Liver (tissue), 9 donors: Measurements from ENCODE around the gene CSF2. TPM values are rescaled to one million over a fixed set of nuclear protein-coding genes. Genes with fewer than 3 reads are reported as not detected.

Experiments used
- DNase-seq: peaks from one replicate; pipeline ENCODE4 v3.0.0-alpha.2; 2017; ENCODE audit warnings: low spot score
- H3K27ac ChIP-seq, 2 donors: one replicate each; pipeline ENCODE4 v1.7.0; 2013; ENCODE audit warnings: inconsistent platforms in 2 of 2, low read length in 2 of 2, control low read depth in 1 of 2, low read depth in 1 of 2, mild to moderate bottlenecking in 1 of 2
- H3K27me3 ChIP-seq, 4 donors: one replicate each; pipeline versions ENCODE4 v1.6.1 to v1.7.0; 2013; ENCODE audit warnings: low read length in 3 of 4, inconsistent platforms in 1 of 4, mild to moderate bottlenecking in 1 of 4, moderate library complexity in 1 of 4; ENCODE audit not compliant: control insufficient read depth in 4 of 4, insufficient read depth in 4 of 4
- H3K36me3 ChIP-seq, 4 donors: one replicate each; pipeline versions ENCODE4 v1.6.1 to v1.7.0; 2013; ENCODE audit warnings: low read length in 3 of 4, mild to moderate bottlenecking in 3 of 4, low read depth in 1 of 4, moderate library complexity in 1 of 4; ENCODE audit not compliant: control insufficient read depth in 4 of 4, insufficient read depth in 3 of 4
- H3K4me1 ChIP-seq, 4 donors: one replicate each; pipeline versions ENCODE4 v1.6.1 to v1.7.0; 2013; ENCODE audit warnings: low read length in 3 of 4, mild to moderate bottlenecking in 3 of 4, moderate library complexity in 1 of 4; ENCODE audit not compliant: control insufficient read depth in 4 of 4, insufficient read depth in 4 of 4
- H3K4me3 ChIP-seq, 3 donors: one replicate each; pipeline versions ENCODE4 v1.6.1 to v1.7.0; 2013; ENCODE audit warnings: low read length in 3 of 3, control low read depth in 1 of 3, low read depth in 1 of 3, mild to moderate bottlenecking in 1 of 3
- H3K9ac ChIP-seq, 2 donors: one replicate each; pipeline ENCODE4 v1.7.0; 2013; ENCODE audit warnings: low read length in 2 of 2, mild to moderate bottlenecking in 2 of 2, moderate library complexity in 2 of 2, control low read depth in 1 of 2, low read depth in 1 of 2
- H3K9me3 ChIP-seq, 4 donors: one replicate each; pipeline versions ENCODE4 v1.6.1 to v1.7.0; 2013; ENCODE audit warnings: low read length in 3 of 4; ENCODE audit not compliant: control insufficient read depth in 4 of 4
- CTCF ChIP-seq: fragments of 150-350 bp; IDR thresholded peaks from 2 replicates; pipeline ENCODE4 v1.5.1; 2017; ENCODE audit warnings: improper control_type of control experiment, low read depth, low read length; ENCODE audit not compliant: missing input control
- EGR1 ChIP-seq, 2 donors: IDR thresholded peaks; 2 replicates each; pipeline ENCODE4 v1.6.1; 2016 to 2018; ENCODE audit warnings: antibody characterized with exemption in 2 of 2, low read depth in 2 of 2
- FOXA1 ChIP-seq: IDR thresholded peaks from 2 replicates; pipeline ENCODE4 v1.6.1; 2016; ENCODE audit warnings: antibody characterized with exemption
- FOXA2 ChIP-seq: IDR thresholded peaks from 2 replicates; pipeline ENCODE4 v1.6.1; 2016; ENCODE audit warnings: antibody characterized with exemption
- HNF4A ChIP-seq, 2 donors: conservative IDR thresholded peaks; 2 replicates each; pipeline ENCODE4 v1.6.1; 2016; ENCODE audit warnings: antibody characterized with exemption in 2 of 2, mild to moderate bottlenecking in 2 of 2
- HNF4G ChIP-seq: IDR thresholded peaks from 2 replicates; pipeline ENCODE4 v1.6.1; 2016; ENCODE audit warnings: antibody characterized with exemption
- JUND ChIP-seq, 2 donors: IDR thresholded peaks; 2 replicates each; pipeline ENCODE4 v1.6.1; 2016; ENCODE audit warnings: antibody characterized with exemption in 2 of 2
- NR2F2 ChIP-seq: IDR thresholded peaks from 2 replicates; pipeline ENCODE4 v1.6.1; 2016; ENCODE audit warnings: antibody characterized with exemption
- RAD21 ChIP-seq, 2 donors: IDR thresholded peaks; 2 replicates each; pipeline ENCODE4 v1.6.1; 2016; ENCODE audit warnings: antibody characterized with exemption in 2 of 2, mild to moderate bottlenecking in 2 of 2
- RXRA ChIP-seq, 2 donors: IDR thresholded peaks; 2 replicates each; pipeline ENCODE4 v1.6.1; 2017 to 2018; ENCODE audit warnings: antibody characterized with exemption in 2 of 2, mild to moderate bottlenecking in 1 of 2
- SP1 ChIP-seq: IDR thresholded peaks from 2 replicates; pipeline ENCODE4 v1.6.1; 2018; ENCODE audit warnings: antibody characterized with exemption, mild to moderate bottlenecking
- YY1 ChIP-seq: IDR thresholded peaks from 2 replicates; pipeline ENCODE4 v1.6.1; 2016; ENCODE audit warnings: antibody characterized with exemption, mild to moderate bottlenecking
- WGBS: extraction: QIAGEN DNeasy Blood & Tissue Kit; methylation state at CpG from one replicate; pipeline ENCODE4 v1.1.7; 2013; 5-methylcytosine and 5-hydroxymethylcytosine counted together
- polyA plus RNA-seq, 2 donors: library from polyadenylated mRNA; stranded (reverse) in 1 of 2; unstranded in 1 of 2; fragments of 200-250 nt in 1 of 2; fragments of >200 nt in 1 of 2; fragmentation: Nextera tagmentation in 1 of 2; extraction: Ambion mirVana in 1 of 2; gene quantifications; one replicate each; pipeline versions ENCODE4 v1.2.1 to v1.2.3, GENCODE V29; 2013 to 2015
- total RNA-seq, 2 donors: library from RNA; depleted of rRNA; stranded (reverse); fragments of >200 nt; gene quantifications; one replicate each; pipeline ENCODE4 v1.2.3, GENCODE V29; 2014
- TF ChIP-seq, protein P1 (sequence below): IDR thresholded peaks from 2 replicates; pipeline ENCODE4 v1.6.1; 2016; ENCODE audit warnings: antibody characterized with exemption, mild to moderate bottlenecking
- TF ChIP-seq, protein P2 (sequence below): IDR thresholded peaks from 2 replicates; pipeline ENCODE4 v1.6.1; 2016; ENCODE audit warnings: antibody characterized with exemption
- TF ChIP-seq, protein P3 (sequence below): IDR thresholded peaks from 2 replicates; pipeline ENCODE4 v1.6.1; 2016; ENCODE audit warnings: antibody characterized with exemption
- donor health status: healthy.
- donor health status: healthy.
- donor health status: healthy.
- donor health status: healthy.
- donor health status: healthy.

The CSF2 gene
- total and polyA plus RNA-seq, 4 donors = not detected

DNA sequence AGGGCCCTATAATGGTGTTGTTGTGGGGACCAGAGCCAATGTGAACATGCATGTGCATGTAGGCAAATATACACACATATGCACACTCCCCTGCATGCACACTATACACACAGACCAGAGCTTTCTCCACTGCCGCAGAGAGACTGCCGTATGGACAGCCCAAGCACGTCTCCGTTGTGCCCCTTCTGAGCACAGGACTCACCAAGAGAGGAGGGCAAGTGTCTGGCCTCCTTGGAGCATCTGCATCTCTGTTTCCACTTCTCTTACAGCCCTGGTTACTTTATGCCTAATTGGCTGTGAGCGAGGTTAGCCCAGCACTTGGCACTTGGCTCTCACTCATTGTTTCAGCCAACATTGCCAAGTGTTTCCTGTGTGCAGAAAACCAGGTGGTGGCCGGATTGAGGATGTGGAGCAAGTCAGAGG is 30.4 kb downstream of the CSF2 start:
- 79% methylated on average over 6 of the region's 6 CpGs for WGBS
- Histone ChIP-seq H3K9me3 (no peaks in the 10 kb centered on the region), H3K27ac (no peak overlapping the region), H3K4me3 (no peak overlapping the region), H3K36me3 (no peaks in the 10 kb centered on the region), H3K4me1 (peaks cover 0 to 6% (median 0%) of the 10 kb centered on the region in 4 donors), H3K9ac (no peak overlapping the region), H3K27me3 (no peaks in the 10 kb centered on the region)
- TF ChIP-seq HNF4A (conservative IDR thresholded peaks at IDR 0.05) (no peak), FOXA1 (no peak), EGR1 (IDR thresholded peaks at IDR 0.05; ENCODE audit: low read depth in 2 of 2) (no peak), NR2F2 (no peak), CTCF (no peak)
- no peak for DNase-seq

DNA sequence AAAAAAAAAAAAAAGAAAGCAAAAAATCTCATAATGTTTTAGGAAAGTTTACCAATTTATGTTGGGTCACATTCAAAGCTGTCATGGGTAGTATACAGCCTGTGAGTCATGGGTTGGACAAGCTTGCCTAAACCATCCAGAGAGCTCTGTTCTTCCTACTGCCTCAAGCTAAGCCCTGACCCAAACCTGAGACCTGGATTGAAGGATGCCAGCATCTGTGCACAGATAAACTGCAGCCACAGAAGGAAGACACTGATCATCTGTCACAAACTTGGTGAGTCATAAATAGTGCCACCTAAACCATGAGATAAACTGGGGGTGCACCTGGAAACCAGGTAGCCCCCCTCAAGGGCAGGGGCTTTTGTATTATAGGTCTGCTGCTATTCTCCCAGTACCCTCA is 31.0 kb downstream of the CSF2 start:
- Histone ChIP-seq H3K4me1 (peaks cover 0 to 6% (median 0%) of the 10 kb centered on the region in 4 donors), H3K4me3 (no peak overlapping the region), H3K9me3 (no peaks in the 10 kb centered on the region), H3K36me3 (no peaks in the 10 kb centered on the region), H3K27ac (no peak overlapping the region), H3K27me3 (no peaks in the 10 kb centered on the region), H3K9ac (no peak overlapping the region)
- no peak for DNase-seq
- TF ChIP-seq NR2F2 = no peak
- TF ChIP-seq RXRA (IDR thresholded peaks at IDR 0.05) = no peak
- TF ChIP-seq, protein P1, sequence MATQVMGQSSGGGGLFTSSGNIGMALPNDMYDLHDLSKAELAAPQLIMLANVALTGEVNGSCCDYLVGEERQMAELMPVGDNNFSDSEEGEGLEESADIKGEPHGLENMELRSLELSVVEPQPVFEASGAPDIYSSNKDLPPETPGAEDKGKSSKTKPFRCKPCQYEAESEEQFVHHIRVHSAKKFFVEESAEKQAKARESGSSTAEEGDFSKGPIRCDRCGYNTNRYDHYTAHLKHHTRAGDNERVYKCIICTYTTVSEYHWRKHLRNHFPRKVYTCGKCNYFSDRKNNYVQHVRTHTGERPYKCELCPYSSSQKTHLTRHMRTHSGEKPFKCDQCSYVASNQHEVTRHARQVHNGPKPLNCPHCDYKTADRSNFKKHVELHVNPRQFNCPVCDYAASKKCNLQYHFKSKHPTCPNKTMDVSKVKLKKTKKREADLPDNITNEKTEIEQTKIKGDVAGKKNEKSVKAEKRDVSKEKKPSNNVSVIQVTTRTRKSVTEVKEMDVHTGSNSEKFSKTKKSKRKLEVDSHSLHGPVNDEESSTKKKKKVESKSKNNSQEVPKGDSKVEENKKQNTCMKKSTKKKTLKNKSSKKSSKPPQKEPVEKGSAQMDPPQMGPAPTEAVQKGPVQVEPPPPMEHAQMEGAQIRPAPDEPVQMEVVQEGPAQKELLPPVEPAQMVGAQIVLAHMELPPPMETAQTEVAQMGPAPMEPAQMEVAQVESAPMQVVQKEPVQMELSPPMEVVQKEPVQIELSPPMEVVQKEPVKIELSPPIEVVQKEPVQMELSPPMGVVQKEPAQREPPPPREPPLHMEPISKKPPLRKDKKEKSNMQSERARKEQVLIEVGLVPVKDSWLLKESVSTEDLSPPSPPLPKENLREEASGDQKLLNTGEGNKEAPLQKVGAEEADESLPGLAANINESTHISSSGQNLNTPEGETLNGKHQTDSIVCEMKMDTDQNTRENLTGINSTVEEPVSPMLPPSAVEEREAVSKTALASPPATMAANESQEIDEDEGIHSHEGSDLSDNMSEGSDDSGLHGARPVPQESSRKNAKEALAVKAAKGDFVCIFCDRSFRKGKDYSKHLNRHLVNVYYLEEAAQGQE = no peak
- TF ChIP-seq RAD21 (IDR thresholded peaks at IDR 0.05) = no peak
- TF ChIP-seq, protein P2, sequence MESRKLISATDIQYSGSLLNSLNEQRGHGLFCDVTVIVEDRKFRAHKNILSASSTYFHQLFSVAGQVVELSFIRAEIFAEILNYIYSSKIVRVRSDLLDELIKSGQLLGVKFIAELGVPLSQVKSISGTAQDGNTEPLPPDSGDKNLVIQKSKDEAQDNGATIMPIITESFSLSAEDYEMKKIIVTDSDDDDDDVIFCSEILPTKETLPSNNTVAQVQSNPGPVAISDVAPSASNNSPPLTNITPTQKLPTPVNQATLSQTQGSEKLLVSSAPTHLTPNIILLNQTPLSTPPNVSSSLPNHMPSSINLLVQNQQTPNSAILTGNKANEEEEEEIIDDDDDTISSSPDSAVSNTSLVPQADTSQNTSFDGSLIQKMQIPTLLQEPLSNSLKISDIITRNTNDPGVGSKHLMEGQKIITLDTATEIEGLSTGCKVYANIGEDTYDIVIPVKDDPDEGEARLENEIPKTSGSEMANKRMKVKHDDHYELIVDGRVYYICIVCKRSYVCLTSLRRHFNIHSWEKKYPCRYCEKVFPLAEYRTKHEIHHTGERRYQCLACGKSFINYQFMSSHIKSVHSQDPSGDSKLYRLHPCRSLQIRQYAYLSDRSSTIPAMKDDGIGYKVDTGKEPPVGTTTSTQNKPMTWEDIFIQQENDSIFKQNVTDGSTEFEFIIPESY = no peak
- no peak for TF ChIP-seq SP1
- TF ChIP-seq, protein P3, sequence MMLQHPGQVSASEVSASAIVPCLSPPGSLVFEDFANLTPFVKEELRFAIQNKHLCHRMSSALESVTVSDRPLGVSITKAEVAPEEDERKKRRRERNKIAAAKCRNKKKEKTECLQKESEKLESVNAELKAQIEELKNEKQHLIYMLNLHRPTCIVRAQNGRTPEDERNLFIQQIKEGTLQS = no peak
- no peak for TF ChIP-seq JUND (IDR thresholded peaks at IDR 0.05)
- TF ChIP-seq FOXA1 = no peak
- no peak for TF ChIP-seq HNF4A (conservative IDR thresholded peaks at IDR 0.05)
- TF ChIP-seq YY1 = no peak
- no peak for TF ChIP-seq HNF4G
- no peak for TF ChIP-seq FOXA2
